Panc1 (cell line): ENCODE results near the gene AFF3.

ENCODE experiments used
- CTCF ChIP-seq: fragments of 450-650 bp; IDR thresholded peaks from 2 replicates; pipeline ENCODE4 v1.5.1; 2017; ENCODE audit warnings: mild to moderate bottlenecking
- POLR2AphosphoS5 ChIP-seq: IDR thresholded peaks from 2 replicates; pipeline ENCODE4 v1.6.1; 2012; ENCODE audit warnings: mild to moderate bottlenecking, low read depth, low read length, moderate library complexity
- REST ChIP-seq, 2 experiments: IDR thresholded peaks; 2 replicates each; pipeline ENCODE4 v1.6.1; 2011 to 2012; ENCODE audit warnings: low read depth in 2 of 2, control low read depth in 1 of 2, low read length in 1 of 2, mild to moderate bottlenecking in 1 of 2, moderate library complexity in 1 of 2; ENCODE audit not compliant: insufficient read depth in 1 of 2
- TCF7L2 ChIP-seq: IDR thresholded peaks from 2 replicates; pipeline ENCODE4 v1.6.1; 2011; ENCODE audit warnings: mild to moderate bottlenecking, low read depth, low read length, inconsistent platforms

GRCh38 chr2:99861376-99861760 lies 281.0 kb downstream of the AFF3 start:
- TF ChIP-seq CTCF = no peak
- no peak for TF ChIP-seq POLR2AphosphoS5
- TF ChIP-seq REST (IDR thresholded peaks at IDR 0.05; ENCODE audit: insufficient read depth in 1 of 2, low read depth in 2 of 2, low read length in 1 of 2) = no peak
- no peak for TF ChIP-seq TCF7L2
